Breast epithelium (tissue), 3 donors: ENCODE results near the gene NR4A1.

Source experiments
- CTCF ChIP-seq, 3 donors: fragments of 450-650 bp; IDR thresholded peaks; one replicate each; pipeline ENCODE4 v1.5.1; 2016 to 2017; ENCODE audit warnings: antibody characterized with exemption in 3 of 3, mild to moderate bottlenecking in 3 of 3, moderate library complexity in 3 of 3
- POLR2A ChIP-seq: fragments of 450-650 bp; IDR thresholded peaks from one replicate; pipeline ENCODE4 v1.6.1; 2016; ENCODE audit warnings: antibody characterized with exemption, mild to moderate bottlenecking, moderate library complexity
- POLR2AphosphoS5 ChIP-seq, 3 donors: sonication (generic); formaldehyde crosslinking; IDR thresholded peaks; one replicate each; pipeline ENCODE4 v1.6.1; 2017; ENCODE audit warnings: antibody characterized with exemption in 3 of 3

GRCh38 chr12:52019113-52019770, 32.0 kb upstream of the NR4A1 start:
- TF ChIP-seq CTCF (IDR thresholded peaks at IDR 0.05): no peak
- TF ChIP-seq POLR2A: no peak
- TF ChIP-seq POLR2AphosphoS5 (IDR thresholded peaks at IDR 0.05): no peak
